ENCODE results near the gene CCHCR1.

Gene CCHCR1

DNA sequence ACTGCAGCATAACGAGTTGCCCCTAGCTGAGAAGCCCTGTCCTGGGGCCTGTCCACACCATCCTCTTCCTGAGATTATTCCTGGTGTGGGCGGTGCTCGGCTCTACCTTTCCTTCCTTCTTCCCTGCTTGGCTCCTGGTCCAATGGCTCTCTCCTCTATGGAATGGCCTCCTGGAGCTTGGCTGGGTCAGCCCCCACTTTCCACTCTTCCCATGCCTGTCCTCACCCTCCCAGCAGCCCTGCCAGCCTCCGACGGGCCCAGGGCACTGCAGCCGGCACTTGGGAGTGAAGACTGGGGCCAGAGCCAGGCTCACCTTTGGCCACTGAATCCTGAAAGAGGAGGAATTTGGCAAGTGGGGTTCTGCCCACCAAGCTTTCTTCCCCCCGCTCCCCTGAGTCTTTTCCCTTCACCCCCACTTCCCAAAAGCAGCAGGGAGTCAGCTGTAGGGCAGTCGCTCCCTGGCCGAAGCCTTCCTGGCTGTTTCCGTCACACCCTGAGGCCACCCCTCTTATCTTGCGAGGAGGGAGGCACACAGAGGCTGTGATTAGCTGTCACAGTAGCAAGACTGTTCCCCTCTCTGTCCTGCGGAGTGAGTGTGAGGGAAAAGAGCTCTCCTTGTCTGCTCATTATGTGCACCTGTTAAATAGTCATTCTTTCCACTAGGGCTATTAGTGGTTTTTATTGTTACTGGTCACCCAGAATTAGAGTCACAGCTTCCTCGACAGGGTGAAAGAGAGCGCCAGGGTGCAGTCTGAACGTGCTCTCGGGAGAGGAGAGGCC, 31.0 kb downstream of the CCHCR1 start:
- DNase-seq: no peak

DNA sequence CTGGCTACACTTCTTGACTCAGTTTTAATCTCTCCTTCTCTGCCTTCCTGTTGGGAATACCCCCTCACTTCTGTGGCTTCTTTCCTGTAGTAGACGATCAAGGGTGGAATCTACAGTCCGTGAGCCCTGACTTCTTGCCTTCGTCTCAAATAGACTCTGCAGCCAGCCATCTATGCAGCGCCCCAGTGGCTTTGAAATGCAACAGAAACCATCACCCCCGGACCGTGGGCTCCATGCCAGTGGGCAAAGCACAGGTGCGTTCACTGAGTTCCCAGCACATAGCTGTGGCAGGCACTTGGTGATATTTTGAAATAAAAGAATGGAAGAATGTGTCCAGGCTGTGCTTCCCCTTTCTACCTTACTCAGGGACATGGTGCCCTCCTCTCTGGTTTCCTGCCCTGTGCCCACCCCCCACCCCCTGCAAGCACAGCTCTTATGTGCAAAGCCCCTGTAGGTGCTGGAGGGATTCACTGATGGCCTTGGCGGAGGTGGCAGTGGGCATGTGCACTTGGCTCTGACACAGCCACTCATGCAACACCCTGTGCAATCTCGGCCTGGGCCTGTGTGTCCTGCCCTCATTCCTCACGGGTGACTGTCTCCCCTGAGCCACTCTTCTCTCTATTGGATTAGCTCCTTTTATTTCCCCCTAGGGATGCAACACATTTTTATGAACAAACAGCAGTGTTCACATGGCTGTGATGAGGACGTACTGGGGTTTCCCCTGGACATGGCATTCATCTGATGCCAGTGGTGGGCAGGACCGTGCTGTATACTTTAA, 31.8 kb downstream of the CCHCR1 start:
- no peak for DNase-seq

DNA sequence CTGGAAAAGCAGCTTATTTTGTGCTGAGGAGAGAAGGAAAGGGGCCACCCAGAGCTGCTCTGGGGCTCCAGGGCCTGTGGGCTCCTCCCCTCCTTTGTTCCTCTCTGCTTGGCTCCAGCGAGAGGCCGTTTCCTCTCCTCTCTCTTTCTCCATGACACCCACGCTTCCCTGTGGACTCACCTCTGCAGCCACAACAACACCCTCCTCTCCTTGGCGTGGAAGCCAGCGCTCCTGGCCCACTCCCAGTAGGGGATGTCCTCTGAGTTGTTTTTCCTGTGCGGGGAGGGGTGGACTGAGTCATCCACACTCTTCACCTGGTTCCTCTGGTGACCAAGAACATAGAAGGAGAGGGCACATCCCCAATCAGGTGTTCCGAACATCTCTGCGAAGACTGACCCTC, 32.4 kb downstream of the CCHCR1 start:
- no peak for DNase-seq

DNA sequence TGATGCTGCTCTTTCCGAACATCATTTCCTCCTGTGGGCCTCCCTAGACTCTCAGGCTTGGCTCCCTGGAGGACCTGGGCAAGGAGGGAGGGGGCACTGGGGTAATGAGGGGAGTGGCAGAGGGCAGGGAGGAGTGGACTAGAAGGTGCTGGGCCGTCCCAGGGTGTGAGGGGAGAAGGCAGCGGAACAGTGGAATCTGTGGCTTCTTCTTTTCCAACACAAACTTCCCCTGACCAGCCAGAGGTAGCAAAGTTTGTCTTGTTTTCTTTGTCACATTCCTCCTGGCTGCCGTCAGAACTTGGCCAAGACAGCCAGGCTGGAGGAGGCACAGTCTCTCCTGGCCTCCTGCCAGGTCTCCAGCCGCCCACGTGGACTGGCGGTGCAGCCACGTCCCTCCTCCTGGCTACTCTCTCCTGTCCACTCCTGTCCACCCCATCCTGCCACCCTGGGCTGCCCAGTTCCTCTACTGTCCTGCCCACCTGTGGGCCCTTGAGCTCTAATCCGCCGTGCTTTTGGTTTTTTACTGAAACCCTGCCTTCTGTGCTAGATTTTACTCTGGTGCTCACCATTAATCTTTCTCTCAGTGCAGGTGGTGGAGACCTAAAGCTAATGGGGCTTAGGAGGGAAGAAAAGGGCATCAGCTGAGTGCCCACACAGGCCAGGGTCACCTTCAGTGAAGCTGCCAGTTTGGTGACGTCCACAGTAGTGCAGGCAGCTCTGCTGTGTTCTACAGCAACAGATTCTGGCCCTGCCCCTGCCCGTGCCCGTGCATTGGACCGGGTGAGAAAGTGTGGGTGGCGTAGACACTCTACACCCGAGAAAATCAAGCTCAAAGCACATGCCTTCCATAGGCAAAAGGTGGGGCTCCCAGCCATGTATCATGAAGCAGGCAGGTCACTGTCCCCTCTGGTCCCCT, 34.6 kb downstream of the CCHCR1 start:
- DNase-seq: no peak

DNA sequence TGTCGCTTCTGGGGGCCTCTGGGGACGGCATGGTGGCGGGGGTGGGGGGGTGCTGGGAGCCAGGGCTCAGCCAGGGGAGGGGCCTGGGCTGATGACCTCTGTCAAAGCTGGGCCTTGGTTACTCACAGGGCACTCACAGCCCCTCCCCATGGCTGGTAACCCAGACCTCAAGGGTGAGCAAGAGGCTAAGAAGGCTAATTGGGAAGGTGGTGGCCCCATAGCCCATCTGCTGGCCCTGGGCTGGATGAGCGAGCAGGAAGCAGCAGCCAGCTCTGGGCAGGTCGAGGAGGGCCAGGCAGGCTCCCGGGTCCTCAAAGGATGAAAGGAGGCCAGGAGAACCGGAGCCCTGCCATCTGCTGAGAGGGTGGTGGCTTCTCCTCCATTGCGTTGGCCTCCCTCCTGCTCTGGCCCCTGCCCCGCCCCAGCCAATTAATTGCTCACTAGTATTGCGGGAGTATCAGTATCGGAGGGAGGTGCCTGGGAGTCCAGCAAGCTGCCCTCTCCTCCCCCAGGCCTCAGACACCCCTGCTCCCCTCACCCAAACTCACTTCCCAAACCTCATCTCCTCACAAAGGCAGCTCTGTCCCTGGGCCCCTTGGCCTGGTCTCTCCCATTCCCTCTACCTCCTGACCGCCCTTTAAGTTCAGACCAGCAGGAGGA, 36.3 kb downstream of the CCHCR1 start:
- DNase-seq: no peak

DNA sequence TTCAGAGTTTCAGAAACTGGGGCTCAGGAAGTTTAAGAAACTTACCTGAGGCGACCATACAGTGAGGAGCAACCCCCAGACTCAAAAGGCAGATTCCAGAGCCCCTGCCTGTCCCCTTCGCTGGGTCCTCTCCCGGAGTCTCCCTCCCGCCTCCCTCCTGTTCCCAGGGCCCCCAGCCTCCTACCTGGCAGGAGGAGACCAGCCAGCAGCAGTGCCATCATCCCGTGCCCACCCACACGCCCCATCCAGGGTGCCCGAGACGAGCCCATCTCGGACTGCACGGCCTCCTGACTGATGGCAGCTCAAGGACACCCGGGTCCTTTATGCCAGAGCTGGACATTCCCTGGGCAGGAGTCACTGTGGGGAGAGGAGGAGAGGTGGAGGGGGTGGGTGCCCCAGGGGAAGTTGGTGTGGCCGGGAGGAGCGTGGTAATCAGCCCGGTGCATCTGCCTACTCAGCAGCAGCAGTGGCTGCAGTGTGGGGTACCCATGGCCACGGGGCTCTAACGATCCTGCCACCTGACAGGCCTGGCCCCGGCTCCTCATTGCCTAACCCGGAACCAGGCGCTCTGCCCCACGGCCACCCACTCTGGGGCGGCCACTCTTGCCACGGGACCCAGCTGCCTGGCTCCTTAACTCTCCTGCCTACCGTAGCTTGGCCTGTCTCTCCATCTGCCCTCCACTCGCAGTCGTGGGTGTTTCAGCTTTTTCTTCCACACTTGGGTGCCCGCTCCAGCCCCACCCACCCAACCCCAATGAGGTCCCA, 37.3 kb downstream of the CCHCR1 start, which contains the start of gene CDSN:
TSS of gene CDSN (minus strand) at position 296 of the 765 bp plus-strand sequence. CDS start at position 269, 27 bp downstream.
- no peak for DNase-seq

DNA sequence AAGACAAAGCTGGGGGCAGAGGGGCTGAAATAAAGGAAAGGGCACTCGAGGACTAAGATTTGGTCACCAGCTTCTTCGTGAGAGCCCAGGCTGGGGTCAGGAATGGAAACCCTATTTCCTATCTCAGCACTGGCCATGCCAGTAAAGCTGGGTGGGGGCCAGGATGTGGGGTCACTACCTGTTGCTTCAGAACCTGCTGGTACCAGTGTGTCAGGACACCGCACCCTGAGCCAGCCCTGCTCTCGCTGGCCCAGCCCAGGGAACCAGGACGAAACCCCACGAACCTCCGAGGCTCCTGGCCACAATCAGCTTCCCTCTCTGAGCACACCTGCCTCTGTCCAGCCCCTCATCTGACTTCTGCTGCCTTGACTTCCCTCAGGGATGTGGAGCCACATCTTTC, 39.4 kb downstream of the CCHCR1 start:
- DNase-seq: no peak

DNA sequence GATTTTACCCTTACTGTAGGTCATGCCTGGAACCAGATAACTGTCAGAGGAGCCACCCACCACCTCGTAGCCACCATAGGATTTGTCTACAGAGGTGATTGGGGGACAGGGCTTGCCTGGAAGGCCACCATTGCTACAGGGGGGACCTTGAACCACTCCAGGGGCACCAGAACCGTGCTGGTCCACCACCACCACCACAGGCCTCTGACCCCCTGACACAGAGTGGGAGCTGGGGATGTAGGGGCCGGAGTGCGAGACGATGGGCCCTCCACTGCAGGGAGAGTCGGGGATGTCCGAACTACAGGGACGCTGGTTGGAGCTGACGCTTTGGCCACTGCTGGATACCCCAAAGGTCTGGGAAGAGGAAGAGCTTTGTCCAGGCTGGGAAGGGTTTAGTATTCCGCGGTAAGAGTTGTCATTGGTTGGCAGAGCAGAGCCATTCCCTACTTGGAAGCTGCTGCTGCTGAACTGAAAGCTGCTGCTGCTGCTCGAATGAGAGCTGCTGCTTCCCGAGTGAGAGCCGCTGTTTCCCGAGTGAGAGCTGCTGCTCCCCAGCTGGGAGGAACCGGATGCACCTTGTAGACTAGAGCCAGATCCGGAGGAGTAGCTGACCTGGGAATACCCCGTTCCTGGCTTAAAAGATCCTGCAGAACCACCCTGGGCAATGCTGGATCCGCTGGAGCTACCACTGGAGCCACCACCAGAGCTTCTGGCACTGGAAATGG, 40.8 kb downstream of the CCHCR1 start:
- DNase-seq: no peak

DNA sequence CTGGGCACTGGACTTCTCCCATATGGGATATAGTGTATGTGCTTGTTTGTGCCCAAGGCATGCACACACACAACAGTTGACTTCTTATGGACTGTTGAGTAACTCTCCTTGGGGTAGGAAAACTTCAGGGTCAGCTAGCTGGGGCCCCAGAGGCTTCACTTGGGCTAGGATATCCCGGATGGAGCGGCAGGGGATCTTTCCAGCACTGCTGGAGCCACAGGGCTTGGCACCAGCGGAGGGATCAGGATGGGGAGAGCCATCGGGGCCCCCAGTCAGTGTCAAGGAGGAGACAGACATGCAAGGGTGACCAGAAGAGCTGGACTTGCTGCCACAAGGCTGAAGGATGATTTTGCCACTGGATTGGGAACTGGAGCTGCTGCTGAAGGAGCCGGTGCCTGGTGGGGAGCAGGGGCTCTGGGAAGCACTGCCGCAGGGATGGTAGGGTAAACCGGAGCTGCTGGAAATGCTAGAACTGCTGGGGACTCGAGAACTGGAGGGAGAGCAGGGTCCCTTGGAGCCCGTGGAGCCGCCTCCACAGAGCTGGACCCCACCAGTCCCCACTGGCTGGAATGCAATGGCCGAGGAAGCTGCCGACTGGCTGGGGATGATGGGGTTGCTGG, 41.6 kb downstream of the CCHCR1 start:
- DNase-seq: no peak

DNA sequence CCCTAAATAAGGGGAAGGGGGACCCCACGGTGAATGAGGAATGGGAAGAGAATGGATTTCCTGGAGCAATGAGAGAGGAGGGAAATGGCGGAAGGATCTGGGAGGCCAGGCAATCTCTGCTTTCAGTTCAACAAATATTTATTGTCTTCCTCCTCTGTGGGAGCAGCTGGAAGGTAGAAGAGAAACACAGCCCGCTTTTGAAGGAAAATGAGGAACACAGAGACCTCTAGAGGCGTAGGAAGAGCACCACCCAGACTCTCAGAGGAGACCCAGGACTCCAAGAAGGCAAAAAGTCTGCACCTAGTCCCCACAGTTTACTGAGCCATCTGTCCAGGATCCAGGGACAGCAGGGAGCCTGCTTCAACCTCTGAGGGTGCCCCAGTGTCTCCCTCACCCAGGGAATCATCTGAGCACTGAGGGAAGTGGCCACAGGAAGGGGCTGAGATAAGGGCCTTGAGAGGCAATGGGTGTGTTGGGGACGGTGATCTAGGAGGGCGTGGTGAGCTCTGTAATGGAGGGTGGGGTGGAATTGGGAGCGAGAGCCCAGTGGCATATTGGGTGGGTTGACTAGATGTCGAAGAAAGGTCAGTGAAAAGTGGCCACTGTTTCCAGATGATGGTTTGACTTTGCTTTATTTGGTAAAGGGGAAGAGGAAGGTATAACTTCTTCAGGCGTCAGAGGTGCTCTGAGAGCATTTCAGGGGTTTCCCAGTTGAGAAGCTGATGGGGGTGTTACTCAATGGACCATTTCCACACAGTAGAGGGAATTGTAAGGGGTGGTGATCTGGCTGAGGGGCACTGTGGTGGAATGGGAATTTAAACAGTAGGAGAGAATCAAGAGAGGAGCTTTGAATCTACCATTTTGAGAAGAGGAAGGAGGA, 42.4 kb downstream of the CCHCR1 start:
- DNase-seq: no peak

DNA sequence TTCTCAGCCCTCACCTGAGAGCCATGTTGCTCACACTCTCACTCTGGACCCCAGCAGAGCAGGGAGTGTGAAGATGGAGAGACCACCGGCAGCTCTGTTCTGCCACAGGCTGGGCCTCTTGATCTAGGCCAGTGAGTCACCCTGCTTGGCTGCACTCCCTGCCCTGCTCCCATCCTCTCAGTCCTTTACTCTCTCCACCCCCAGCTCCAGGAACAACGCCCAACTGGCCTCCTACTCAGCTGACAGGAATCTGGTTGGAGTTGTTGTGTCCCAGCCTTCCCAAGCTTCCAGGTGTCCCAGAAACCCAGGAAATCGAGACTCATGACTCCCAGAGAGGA, 43.1 kb downstream of the CCHCR1 start, which contains the start of gene PSORS1C1:
TSS of gene PSORS1C1 (plus strand) at position 260 of the 338 bp plus-strand sequence. CDS start 14,833 bp downstream, outside the sequence.
- no peak for DNase-seq

DNA sequence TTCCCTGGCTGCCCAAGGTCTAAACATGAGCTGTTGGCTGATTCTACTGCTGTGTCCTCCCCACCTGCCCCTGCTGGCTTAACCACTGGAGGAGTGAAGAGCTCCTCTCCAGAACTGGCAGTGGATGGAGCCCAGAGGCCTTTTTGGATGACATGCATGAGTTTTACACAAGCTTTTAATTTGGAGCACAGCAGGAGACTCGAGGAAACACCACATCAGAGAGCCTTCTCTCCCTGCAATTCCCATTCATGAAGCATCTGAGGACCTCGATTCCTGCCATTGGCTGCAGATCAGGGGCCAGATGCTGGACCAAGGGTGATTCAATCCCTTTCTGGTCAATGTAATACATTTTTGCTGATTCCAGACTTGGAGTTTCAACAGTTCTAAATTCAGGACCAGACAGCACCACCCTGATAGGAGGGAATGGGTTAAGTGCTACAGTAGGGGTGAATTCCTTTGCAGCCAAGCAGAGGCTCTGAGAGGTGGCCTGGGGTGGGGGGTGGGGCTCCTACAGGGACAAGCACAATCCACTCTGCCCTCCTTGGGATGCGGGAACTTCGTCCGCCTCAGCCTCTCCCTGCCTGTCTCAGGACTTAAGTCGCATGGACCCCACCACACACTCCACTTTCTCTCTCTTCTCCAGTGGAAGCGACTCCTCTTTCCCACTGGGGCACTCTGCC, 43.6 kb downstream of the CCHCR1 start:
- no peak for DNase-seq

DNA sequence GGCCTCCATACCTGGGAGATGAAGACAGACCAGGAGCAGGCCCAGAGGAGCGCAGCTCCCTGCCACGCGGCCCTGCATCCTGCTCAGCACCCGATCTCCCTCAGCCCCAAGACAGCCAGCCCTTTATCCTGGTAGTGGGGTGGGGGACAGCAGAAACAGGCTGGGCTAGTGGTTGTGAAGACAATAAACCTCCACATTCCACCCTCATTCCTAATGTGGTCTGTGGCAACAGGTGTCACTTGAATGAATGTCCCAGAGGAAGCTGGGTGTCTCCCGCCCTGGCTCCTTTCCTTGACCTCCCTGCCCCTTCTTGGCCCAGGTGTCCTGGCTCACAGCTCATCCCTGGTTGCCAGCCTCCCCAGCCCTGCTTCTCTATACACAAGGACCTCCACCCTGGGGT, 45.1 kb downstream of the CCHCR1 start, which contains the start of gene C6orf15:
TSS of gene C6orf15 (minus strand) at position 98 of the 400 bp plus-strand sequence. CDS start at position 78, 20 bp downstream.
- no peak for DNase-seq

DNA sequence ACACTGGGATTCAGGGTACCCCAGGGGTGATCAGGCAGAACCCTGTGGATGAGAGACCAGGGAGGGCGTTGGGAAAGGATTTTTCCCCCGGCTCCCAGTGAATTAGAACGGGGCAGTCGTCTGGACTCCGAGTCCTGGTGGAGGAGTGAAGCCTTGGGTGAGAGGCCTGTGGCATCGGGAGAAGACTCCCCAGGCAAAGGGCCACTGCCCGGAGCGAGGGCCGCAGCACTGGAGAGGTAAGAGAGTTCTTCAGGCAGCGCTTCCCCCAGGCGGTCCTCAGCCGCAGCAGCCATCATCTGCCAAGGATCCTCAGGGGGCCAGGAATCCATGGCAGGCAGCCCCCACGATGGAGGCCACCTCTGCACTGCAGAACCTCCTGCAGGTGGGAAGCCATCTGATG, 45.9 kb downstream of the CCHCR1 start:
- no peak for DNase-seq

DNA sequence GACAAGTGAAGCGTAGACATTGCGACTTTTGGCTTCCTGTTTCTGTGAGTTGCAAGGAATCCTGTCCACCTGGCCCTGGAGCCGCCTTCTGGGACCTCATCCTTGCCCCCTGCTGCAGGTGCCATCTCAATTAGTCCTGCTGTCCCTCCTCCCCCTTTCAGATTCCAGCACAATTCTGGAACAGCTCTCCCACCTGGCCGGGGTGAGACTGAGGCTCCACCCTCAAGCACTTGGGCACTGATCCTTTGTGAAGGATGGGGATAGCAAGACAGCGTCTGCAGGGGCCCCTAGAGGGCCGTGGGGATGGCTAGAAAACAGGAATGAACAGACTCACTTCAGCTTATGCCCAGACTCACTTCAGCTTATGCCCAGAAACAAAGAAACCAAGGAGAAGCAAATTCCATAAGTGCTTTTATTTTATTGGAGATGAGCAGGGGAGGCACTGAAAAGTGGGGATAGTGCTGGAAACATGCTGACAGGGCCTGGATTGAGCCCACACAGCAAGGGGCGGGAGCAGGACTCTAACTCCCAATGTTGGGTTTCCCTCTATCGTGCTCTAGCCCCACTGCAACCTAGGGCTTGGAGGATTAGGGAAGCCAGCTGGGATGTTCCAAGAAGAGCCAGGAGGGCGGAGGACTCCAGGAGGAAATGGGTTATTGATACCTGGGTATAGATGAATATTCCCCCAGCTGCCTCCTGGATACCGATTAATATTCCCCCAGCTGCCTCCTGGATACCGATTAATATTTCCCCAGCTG, 46.6 kb downstream of the CCHCR1 start:
- no peak for DNase-seq

DNA sequence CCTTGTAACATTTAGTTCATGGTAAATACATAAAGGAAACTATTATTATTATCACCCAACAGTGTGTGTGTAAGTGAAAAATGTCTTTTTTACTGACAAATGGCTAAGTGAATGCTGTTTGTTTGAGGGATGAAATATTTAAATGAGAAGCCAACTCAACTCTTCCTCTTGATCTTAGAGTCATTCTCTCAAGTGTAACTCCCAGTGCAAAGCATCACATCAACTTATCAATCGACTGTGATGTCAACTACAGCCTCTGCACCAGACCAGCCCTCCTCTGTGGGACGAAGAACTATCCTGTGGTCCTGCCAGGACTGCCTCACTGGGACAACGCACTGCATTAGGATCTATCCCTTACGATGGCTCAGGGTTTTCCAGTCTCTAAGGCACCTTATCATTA, 50.5 kb downstream of the CCHCR1 start:
- no peak for DNase-seq

DNA sequence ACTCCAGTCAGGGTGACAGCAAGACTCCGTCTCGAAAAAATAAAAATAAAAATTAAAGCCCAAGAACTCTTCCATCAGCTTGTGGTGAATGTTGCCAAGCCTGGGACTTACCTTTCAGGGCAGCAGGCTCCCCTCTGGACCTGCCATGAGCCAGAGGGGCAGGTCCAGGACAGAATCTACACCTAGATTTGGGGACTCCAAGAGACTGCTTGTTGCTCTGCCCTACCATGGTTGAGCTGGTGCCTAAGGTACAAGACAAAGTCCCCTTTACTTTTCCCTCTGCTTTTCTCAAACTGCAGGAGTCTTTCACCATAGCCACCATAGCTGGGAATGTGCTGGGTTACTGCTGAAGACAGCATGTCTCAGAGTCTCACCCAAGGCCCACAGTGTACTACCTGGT, 54.5 kb downstream of the CCHCR1 start:
- no peak for DNase-seq

DNA sequence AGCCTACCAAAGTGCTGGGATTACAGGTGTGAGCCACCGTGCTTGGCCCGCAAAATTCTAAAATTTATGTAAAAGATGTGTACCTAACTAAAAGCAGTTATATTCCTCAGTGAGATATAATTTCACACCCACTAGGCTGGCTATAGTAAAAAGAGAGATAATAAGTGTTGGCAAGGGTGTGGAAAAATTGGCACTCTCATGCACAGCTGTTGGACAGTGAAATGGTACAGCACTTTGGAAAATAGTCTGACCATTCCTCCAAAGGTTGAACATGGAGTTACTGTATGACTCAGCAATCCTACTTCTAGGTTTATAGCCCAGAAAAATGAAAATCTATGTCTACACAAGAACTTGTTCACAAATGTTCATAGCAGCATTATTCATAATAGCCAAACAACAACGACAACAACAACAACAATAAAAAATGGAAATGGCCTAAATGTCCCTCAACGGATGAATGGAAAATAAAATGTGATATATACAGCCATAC, 59.1 kb downstream of the CCHCR1 start:
- DNase-seq: no peak
